Stomach smooth muscle (tissue), 2 donors: ENCODE data around the gene PIKFYVE.
"Not testable (repeated sequence)": the region's sequence is repeated elsewhere in the genome, so short reads cannot be mapped to it uniquely, and the experiment has no call there.

Experiments used
- H3K27ac ChIP-seq: one replicate; pipeline ENCODE4 v1.7.0; 2013; ENCODE audit warnings: mild to moderate bottlenecking, low read length, inconsistent platforms
- H3K27me3 ChIP-seq, 2 donors: one replicate each; pipeline ENCODE4 v1.7.0; 2013; ENCODE audit warnings: low read length in 2 of 2; ENCODE audit not compliant: insufficient read depth in 2 of 2, control insufficient read depth in 1 of 2
- H3K36me3 ChIP-seq, 2 donors: one replicate each; pipeline ENCODE4 v1.7.0; 2013; ENCODE audit warnings: low read length in 2 of 2; ENCODE audit not compliant: control insufficient read depth in 2 of 2, insufficient read depth in 2 of 2
- H3K4me1 ChIP-seq: one replicate; pipeline ENCODE4 v1.7.0; 2013; ENCODE audit warnings: low read length; ENCODE audit not compliant: control insufficient read depth, insufficient read depth
- H3K4me3 ChIP-seq, 2 donors: one replicate each; pipeline ENCODE4 v1.7.0; 2013; ENCODE audit warnings: low read length in 2 of 2
- H3K9ac ChIP-seq, 2 donors: one replicate each; pipeline ENCODE4 v1.7.0; 2013; ENCODE audit warnings: low read length in 2 of 2, mild to moderate bottlenecking in 1 of 2
- H3K9me3 ChIP-seq, 2 donors: one replicate each; pipeline ENCODE4 v1.7.0; 2013; ENCODE audit warnings: low read length in 2 of 2; ENCODE audit not compliant: control insufficient read depth in 2 of 2
- donor health status: healthy.
- donor health status: Pancreatic carcinoma.

PIKFYVE gene

DNA sequence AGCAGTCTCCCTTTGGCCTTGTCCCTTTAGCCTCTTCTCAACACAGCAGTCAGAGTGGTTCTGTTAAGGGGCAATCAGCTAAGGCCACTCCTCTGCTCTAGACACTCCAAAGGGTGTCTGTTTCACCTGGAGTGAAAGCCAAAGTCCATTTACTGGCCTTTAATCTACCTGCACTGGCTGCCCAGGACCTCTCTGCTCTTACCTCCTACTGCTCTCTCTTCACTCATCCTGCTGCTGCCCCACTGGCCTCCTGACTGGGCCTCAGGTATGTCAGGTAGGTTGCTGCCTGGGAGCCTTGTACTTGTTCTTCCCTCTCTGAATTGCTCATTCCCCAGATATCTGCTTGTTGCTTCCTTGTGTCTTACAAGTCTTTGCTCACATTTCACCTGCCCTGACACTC lies 68.2 kb downstream of the PIKFYVE start:
- H3K9ac ChIP-seq = no peak overlapping the region
- H3K4me1 ChIP-seq = no peaks in the 10 kb centered on the region
- no peak overlapping the region for H3K27ac ChIP-seq
- peaks cover 22 to 23% of the 10 kb centered on the region in 2 donors for H3K36me3 ChIP-seq
- no peaks in the 10 kb centered on the region for H3K9me3 ChIP-seq
- no peak overlapping the region for H3K4me3 ChIP-seq
- no peaks in the 10 kb centered on the region for H3K27me3 ChIP-seq

GRCh38 chr2:208346756-208347155 lies 80.7 kb downstream of the PIKFYVE start:
- peaks cover 22 to 25% of the 10 kb centered on the region in 2 donors for H3K36me3 ChIP-seq
- H3K4me1 ChIP-seq = no peaks in the 10 kb centered on the region
- no peaks in the 10 kb centered on the region for H3K9me3 ChIP-seq
- H3K9ac ChIP-seq = no peak overlapping the region
- H3K27ac ChIP-seq = no peak overlapping the region
- no peaks in the 10 kb centered on the region for H3K27me3 ChIP-seq
- H3K4me3 ChIP-seq = no peak overlapping the region

- no peak overlapping the region for H3K27ac ChIP-seq
- peaks cover 34 to 55% of the 10 kb centered on the region in 2 donors for H3K36me3 ChIP-seq
- H3K4me1 ChIP-seq = no peaks in the 10 kb centered on the region
- H3K27me3 ChIP-seq = no peaks in the 10 kb centered on the region
- H3K4me3 ChIP-seq = no peak overlapping the region
- H3K9ac ChIP-seq = no peak overlapping the region
- H3K9me3 ChIP-seq = no peaks in the 10 kb centered on the region
Observed at GRCh38 chr2:208350610-208351009, 84.6 kb downstream of the PIKFYVE start.

DNA sequence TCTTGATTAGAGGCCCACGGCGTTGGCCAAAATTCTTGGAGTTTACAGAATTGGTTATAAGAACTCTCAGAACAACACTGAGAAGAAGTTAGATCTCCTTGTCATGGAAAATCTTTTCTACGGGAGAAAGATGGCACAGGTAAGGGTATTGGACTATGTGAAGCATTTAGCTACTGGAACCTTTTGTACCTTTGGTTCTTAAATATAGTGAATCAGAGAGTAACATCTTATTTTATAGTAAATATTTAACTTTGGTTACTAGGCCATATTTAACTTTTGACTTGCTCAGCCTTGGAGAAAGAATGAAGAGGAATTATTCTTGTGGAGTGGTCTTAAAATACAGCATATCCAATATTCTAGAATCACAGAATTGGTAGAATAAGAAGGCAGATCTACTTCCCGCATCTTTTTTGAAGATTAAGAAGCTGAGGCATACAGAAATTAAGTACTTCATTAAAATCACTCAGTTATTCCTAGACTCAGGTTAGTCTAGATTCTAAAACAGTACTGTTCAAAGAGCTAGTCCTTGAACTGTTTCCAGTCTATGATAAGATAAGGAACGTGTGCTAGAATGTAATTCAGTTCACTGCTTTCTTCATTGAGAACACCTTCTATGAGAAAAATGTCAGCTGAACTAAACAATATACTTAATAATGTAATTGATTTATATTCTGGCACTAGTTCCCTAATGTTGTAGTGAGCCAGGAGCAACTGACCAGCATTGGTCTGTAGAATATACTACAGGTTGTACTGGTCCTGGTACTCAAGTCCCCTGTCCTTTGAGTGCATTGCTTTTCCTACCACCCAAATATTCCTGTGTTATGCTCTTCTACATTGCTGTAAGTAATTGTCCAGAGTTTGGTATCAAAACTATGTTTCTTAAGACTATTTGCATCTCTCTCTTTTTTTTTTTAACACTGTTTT lies 86.9 kb downstream of the PIKFYVE start:
- H3K27ac ChIP-seq = no peak overlapping the region
- H3K9me3 ChIP-seq = no peaks in the 10 kb centered on the region
- peaks cover 25 to 43% of the 10 kb centered on the region in 2 donors for H3K36me3 ChIP-seq
- H3K9ac ChIP-seq = no peak overlapping the region
- no peaks in the 10 kb centered on the region for H3K4me1 ChIP-seq
- H3K4me3 ChIP-seq = no peak overlapping the region
- H3K27me3 ChIP-seq = no peaks in the 10 kb centered on the region

DNA sequence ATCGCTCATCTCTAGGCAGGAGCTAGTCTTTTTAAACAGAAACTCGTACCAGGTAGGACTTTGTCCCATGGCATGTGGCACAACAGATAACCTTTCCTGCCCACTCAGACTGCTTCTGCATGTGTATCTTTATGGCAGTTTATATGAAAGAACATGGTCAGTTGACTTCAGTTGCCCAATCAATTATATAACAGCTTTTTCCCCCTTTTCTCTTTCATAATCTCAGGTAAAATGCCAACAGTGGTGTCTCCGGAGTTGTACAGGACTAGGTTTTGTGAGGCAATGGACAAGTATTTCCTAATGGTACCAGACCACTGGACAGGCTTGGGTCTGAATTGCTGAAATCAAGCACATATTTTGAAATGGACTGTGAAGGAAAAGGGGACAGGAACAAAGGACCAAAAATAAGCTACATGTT lies 88.9 kb downstream of the PIKFYVE start:
- no peaks in the 10 kb centered on the region for H3K4me1 ChIP-seq
- no peak overlapping the region for H3K4me3 ChIP-seq
- peaks cover 24 to 42% of the 10 kb centered on the region in 2 donors for H3K36me3 ChIP-seq
- no peaks in the 10 kb centered on the region for H3K9me3 ChIP-seq
- no peak overlapping the region for H3K9ac ChIP-seq
- H3K27me3 ChIP-seq = no peaks in the 10 kb centered on the region
- H3K27ac ChIP-seq = no peak overlapping the region

DNA sequence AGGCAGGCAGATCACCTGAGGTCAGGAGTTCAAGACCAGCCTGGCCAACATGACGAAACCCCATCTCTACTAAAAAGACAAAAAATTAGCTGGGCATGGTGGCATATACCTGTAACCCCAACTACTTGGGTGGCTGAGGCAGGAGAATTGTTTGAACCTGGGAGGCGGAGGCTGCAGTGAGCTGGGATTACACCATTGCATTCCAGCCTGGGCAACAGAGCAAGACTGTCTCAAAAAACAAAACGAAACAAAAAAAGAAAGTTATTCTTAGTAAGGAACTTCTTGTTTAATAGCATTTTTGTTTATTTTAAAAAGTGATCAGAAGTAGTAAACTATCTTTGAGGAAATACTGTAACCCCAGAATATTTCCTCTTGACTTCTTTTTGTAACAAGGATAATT lies 90.4 kb downstream of the PIKFYVE start:
- H3K27me3 ChIP-seq, H3K4me3 ChIP-seq, H3K9ac ChIP-seq, H3K4me1 ChIP-seq, H3K9me3 ChIP-seq, H3K27ac ChIP-seq: not testable (repeated sequence)
- H3K36me3 ChIP-seq = peaks cover 17 to 34% of the 10 kb centered on the region in 2 donors

DNA sequence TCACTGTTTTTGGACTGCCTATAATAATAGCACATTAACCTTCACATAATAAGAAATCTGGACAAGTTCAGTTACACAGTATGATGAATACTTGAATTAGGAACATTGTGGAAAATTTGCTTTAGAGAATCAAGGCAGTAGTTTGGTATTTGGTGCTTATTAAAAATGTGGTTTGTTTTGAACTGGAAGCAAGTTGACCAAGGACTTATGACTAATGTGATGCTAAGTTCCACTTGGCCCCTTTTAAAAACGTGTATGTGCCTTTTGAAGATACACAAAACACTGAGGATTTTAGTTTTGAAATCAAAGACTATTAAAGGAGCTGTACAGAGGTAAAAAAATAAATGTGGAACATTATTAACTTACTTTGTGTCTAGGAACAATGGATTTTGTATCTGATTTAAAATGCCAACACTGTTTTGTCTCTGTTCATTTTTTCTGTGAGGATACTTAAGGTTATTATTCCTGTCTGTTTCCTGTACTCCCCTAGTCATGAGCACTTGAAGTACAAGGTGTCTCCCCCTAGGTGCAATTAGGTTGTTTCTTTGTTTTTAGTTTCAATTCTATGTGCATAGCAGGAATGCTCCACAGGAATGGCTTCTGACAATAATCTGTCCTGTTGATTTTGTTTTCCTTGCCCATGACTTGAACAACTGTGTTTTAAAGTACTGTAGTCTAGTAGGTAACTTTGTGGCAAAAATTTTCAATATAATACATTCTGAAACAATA lies 91.0 kb downstream of the PIKFYVE start:
- Histone ChIP-seq H3K36me3 (peaks cover 12 to 28% of the 10 kb centered on the region in 2 donors), H3K27ac (no peak overlapping the region), H3K4me1 (no peaks in the 10 kb centered on the region), H3K9me3 (no peaks in the 10 kb centered on the region), H3K27me3 (no peaks in the 10 kb centered on the region), H3K9ac (no peak overlapping the region), H3K4me3 (no peak overlapping the region)

DNA sequence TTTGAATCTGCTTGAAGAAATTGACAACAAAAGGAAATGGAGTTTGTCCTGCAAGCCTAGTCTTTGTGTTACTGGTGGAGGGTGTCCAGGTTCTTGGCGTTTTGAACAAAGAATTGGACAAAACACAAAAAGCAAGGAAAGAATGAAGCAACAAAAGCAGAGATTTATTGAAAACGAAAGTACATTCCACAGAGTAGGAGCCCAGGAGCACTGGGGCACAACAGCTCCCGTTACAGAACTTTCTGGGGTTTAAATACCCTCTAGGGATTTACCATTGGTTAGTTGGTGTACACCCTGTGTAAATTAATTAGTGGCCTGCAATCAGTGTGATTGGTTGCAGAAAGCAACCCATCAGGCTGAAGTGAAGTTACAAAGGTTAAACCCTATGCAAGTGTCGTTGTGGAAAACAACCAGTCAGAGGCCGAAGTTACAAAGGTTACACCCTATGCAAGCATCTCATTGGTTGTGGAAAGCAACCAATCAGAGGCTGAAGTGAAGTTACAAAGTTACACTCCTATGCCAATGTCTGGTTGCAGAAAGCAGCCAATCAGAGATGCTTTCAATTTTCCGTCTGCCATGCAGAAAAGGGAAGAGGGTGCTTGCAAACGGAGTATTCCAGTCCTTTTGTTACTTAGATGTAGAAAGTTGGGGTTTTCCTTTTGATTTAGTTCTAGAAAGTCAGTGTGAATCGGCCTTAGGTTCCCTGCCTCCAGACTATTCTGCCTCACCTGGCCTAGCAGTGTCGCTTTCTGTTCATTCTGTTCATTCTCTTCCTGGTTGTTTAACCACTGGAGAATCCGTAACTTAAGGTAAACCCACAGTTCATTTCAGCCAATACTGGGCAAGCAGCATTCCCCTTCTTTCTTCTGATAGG lies 92.9 kb downstream of the PIKFYVE start:
- Histone ChIP-seq H3K27me3 (no peaks in the 10 kb centered on the region), H3K9ac (no peak overlapping the region), H3K36me3 (peaks cover 5 to 15% of the 10 kb centered on the region in 2 donors), H3K4me1 (no peaks in the 10 kb centered on the region), H3K27ac (no peak overlapping the region), H3K4me3 (no peak overlapping the region), H3K9me3 (no peaks in the 10 kb centered on the region)

DNA sequence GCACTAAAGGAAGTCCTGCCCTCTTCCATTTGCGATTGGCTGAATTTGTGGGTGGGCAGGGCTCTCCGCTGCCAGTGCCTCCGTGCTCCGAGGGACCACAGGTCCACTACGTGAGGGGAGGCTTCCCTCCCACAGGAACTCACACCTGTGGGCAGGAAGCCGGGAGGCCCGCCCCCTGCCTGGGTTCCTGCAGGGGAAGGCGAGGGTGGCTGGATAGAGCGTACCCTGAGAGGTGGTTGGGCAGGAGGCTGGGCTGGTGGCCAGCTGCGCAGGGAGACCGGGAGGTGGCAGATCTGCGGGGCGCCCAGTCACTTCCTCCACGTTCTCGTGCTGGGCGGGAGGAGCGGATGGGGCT lies 93.6 kb downstream of the PIKFYVE start:
- Histone ChIP-seq H3K9me3 (no peaks in the 10 kb centered on the region), H3K4me1 (no peaks in the 10 kb centered on the region), H3K27me3 (no peaks in the 10 kb centered on the region), H3K4me3 (no peak overlapping the region), H3K36me3 (peaks cover 4 to 9% of the 10 kb centered on the region in 2 donors), H3K9ac (no peak overlapping the region), H3K27ac (no peak overlapping the region)

DNA sequence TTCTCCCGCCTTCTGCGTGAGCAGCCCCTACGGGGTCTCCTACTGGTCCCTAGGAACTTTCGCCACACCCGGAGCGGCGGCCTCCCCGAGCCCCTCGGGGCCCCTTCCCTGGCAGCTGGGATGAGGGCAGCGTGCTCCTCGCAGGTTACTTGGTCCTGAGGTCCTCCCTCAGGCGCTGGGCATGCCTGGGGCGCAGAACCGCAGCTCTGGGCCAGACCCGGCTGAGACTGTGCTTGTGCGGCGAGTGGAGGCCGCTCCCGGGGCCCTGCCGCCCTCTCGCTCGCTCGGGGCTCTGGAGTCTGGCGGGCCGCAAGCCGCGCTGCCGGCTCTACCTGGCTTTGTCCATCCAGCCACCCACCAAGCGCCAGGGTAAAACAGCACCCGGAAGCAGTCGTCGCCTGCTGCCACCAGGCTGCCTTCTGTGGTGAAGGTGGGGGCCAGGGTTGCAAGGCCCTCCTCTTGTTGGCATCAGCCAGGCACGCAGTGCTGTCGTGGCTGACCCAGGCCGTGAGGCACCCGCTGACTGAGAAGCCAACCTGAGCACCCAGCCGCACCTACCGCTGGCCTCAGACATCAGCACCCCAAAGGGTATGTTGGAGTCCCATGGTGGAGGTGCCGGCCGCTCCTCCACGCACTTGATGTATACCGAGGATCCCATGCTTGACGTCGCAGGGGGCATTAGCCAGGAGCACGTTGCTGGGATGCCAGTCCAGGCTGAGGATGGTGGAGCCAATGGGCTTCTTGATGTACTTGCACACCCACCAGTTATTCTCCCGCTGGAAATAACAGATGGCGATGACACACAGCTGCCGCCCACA lies 94.4 kb downstream of the PIKFYVE start:
- Histone ChIP-seq H3K36me3 (peaks cover 0 to under 1% of the 10 kb centered on the region in 2 donors), H3K4me3 (no peak overlapping the region), H3K27ac (no peak overlapping the region), H3K27me3 (no peaks in the 10 kb centered on the region), H3K9ac (no peak overlapping the region), H3K4me1 (no peaks in the 10 kb centered on the region), H3K9me3 (peaks cover 0 to 4% of the 10 kb centered on the region in 2 donors)
